K562 (cell line): ENCODE data around the gene FKBP2. TPM values are rescaled to one million over a fixed set of nuclear protein-coding genes. Genes with fewer than 3 reads are reported as not detected.
A peak's percentile ranks its signal among the peaks of the same experiment; 100 is the strongest.

Experiments used
- ADNP ChIP-seq: fragments of 200-800 bp; sonication (Bioruptor generic); IDR thresholded peaks from 2 replicates; pipeline ENCODE4 v1.6.1; 2016; ENCODE audit warnings: missing genetic modification characterization, missing compliant biosample characterization
- ARID1B ChIP-seq: fragments of 450-650 bp; IDR thresholded peaks from 2 replicates; pipeline ENCODE4 v1.6.1; 2016; ENCODE audit warnings: antibody characterized with exemption, mild to moderate bottlenecking, inconsistent platforms
- ARID2 ChIP-seq: fragments of 450-650 bp; IDR thresholded peaks from 2 replicates; pipeline ENCODE4 v1.6.1; 2017; ENCODE audit warnings: antibody characterized with exemption, mild to moderate bottlenecking
- BRF2 ChIP-seq: IDR thresholded peaks from 3 replicates; pipeline ENCODE4 v1.6.1; 2011; ENCODE audit warnings: borderline replicate concordance, mild to moderate bottlenecking; ENCODE audit not compliant: insufficient read length, insufficient read depth
- CSDE1 ChIP-seq, 2 experiments: fragments of 450-650 bp; IDR thresholded peaks; 2 replicates each; pipeline ENCODE4 v1.6.1; 2016; ENCODE audit warnings: mild to moderate bottlenecking in 1 of 2
- EHMT2 ChIP-seq: fragments of 450-650 bp; IDR thresholded peaks from 2 replicates; pipeline ENCODE4 v1.6.1; 2018; ENCODE audit warnings: antibody characterized with exemption
- ELK3 ChIP-seq: fragments of 450-650 bp; formaldehyde crosslinking; IDR thresholded peaks from 2 replicates; pipeline ENCODE4 v1.4.0; 2020; ENCODE audit warnings: mild to moderate bottlenecking
- ETV5 ChIP-seq: sonication (generic); formaldehyde crosslinking; IDR thresholded peaks from 2 replicates; pipeline ENCODE4 v1.4.0; 2020; ENCODE audit warnings: low read depth, mild to moderate bottlenecking, missing genetic modification reagents
- FOXK2 ChIP-seq, 2 experiments: fragments of 450-650 bp; IDR thresholded peaks in 1 of 2; conservative IDR thresholded peaks in 1 of 2; 2 replicates each; pipeline ENCODE4 v1.6.1; 2016; ENCODE audit warnings: low read depth in 2 of 2, mild to moderate bottlenecking in 1 of 2
- FOXP4 ChIP-seq: sonication (generic); formaldehyde crosslinking; IDR thresholded peaks from 2 replicates; pipeline ENCODE4 v1.8.0; 2022; ENCODE audit warnings: mild to moderate bottlenecking, missing genetic modification reagents, borderline replicate concordance
- HBP1 ChIP-seq: fragments of 450-650 bp; formaldehyde crosslinking; IDR thresholded peaks from 2 replicates; pipeline ENCODE4 v1.4.0; 2022; ENCODE audit warnings: missing genetic modification characterization
- HDAC6 ChIP-seq: IDR thresholded peaks from 2 replicates; pipeline ENCODE4 v1.6.1; 2012; ENCODE audit warnings: low read depth, mild to moderate bottlenecking, control low read depth, inconsistent platforms, low read length, moderate library complexity
- HNRNPL ChIP-seq: fragments of 200-400 bp; formaldehyde crosslinking; IDR thresholded peaks from 2 replicates; pipeline ENCODE4 v1.6.1; 2017; ENCODE audit warnings: low read depth, mild to moderate bottlenecking, low read length
- JUND ChIP-seq, 2 experiments: IDR thresholded peaks; 2 replicates in 1 of 2; 3 replicates in 1 of 2; pipeline ENCODE4 v1.6.1; 2011; ENCODE audit warnings: borderline replicate concordance in 2 of 2, low read depth in 2 of 2, low read length in 2 of 2, improper control_type of control experiment in 1 of 2, missing biosample characterization in 1 of 2, missing genetic modification characterization in 1 of 2, missing genetic modification reagents in 1 of 2
- MED1 ChIP-seq: sonication (generic); formaldehyde crosslinking; IDR thresholded peaks from 2 replicates; pipeline ENCODE4 v1.8.1; 2023; ENCODE audit warnings: missing genetic modification reagents, borderline replicate concordance
- NCOR1 ChIP-seq: fragments of 450-650 bp; IDR thresholded peaks from 2 replicates; pipeline ENCODE4 v1.6.1; 2016; ENCODE audit warnings: mild to moderate bottlenecking, moderate library complexity
- SAFB2 ChIP-seq: fragments of 200-400 bp; formaldehyde crosslinking; IDR thresholded peaks from 2 replicates; pipeline ENCODE4 v1.6.1; 2018; ENCODE audit warnings: borderline replicate concordance, low read length, low read depth, moderate library complexity; ENCODE audit not compliant: severe bottlenecking
- SNIP1 ChIP-seq: fragments of 450-650 bp; IDR thresholded peaks from 2 replicates; pipeline ENCODE4 v1.7.1; 2017; ENCODE audit warnings: low read depth, mild to moderate bottlenecking
- TAL1 ChIP-seq: fragments of 450-650 bp; IDR thresholded peaks from 2 replicates; pipeline ENCODE4 v1.6.1; 2016; ENCODE audit warnings: mild to moderate bottlenecking
- THAP7 ChIP-seq: fragments of 250-450 bp; sonication (Bioruptor Pico); IDR thresholded peaks from 2 replicates; pipeline ENCODE4 v1.5.0; 2021
- TSC22D4 ChIP-seq: fragments of 450-650 bp; IDR thresholded peaks from 2 replicates; pipeline ENCODE4 v1.6.1; 2016; ENCODE audit warnings: missing genetic modification characterization, missing biosample characterization, control low read depth
- ZNF217 ChIP-seq: sonication (generic); formaldehyde crosslinking; IDR thresholded peaks from 2 replicates; pipeline ENCODE4 v1.8.0; 2022; ENCODE audit warnings: mild to moderate bottlenecking, missing genetic modification reagents
- ZNF507 ChIP-seq: conservative IDR thresholded peaks from 2 replicates; pipeline ENCODE4 v1.6.1; 2017; ENCODE audit warnings: missing genetic modification characterization, missing compliant biosample characterization
- polyA plus RNA-seq, 8 experiments: library from polyadenylated mRNA; depleted of rRNA in 4 of 8; stranded (reverse) in 5 of 8; unstranded in 3 of 8; fragments of >200 nt; fragmentation: Nextera tagmentation in 2 of 8; fragmentation: Illumina TruSeq in 1 of 8; extraction: Ambion mirVana in 2 of 8; extraction: Trizol in 1 of 8; gene quantifications; 2 replicates each; pipeline versions ENCODE4 v1.2.1 to v1.2.3, GENCODE V29; 2011 to 2014; ENCODE audit warnings: inconsistent platforms in 1 of 8, missing spikeins in 1 of 8
- total RNA-seq, 7 experiments: library from RNA; depleted of rRNA in 6 of 7; stranded (reverse); fragments of >200 nt in 6 of 7; fragmentation: Illumina TruSeq in 2 of 7; extraction: Trizol in 2 of 7; gene quantifications; 2 replicates each; pipeline versions ENCODE4 v1.2.1 to v1.2.3, GENCODE V29; 2011 to 2021; ENCODE audit warnings: low replicate concordance in 1 of 7

Gene FKBP2
- total and polyA plus RNA-seq, 9 of the 15 experiments (the other 6 are each of a cell fraction or from before 2014, with no cell fraction given): 3.5 to 151 (median 58.1) TPM

- TF ChIP-seq ARID1B (no peak), JUND (IDR thresholded peaks at IDR 0.05; ENCODE audit: borderline replicate concordance, low read depth, low read length) (no peak), JUND (tag; IDR thresholded peaks at IDR 0.05; ENCODE audit: borderline replicate concordance, low read depth, low read length) (no peak), FOXK2 (conservative IDR thresholded peaks at IDR 0.05 in 1 of 2, IDR thresholded peaks at IDR 0.05 in 1 of 2; ENCODE audit: low read depth in 2 of 2) (no peak), THAP7 (CRISPR knock-in tag) (no peak), SAFB2 (no peak), TSC22D4 (no peak), CSDE1 (IDR thresholded peaks at IDR 0.05) (no peak), ETV5 (CRISPR knock-in tag) (no peak), HDAC6 (no peak), SNIP1 (no peak), NCOR1 (no peak), ZNF217 (CRISPR knock-in tag) (no peak), ARID2 (no peak), ELK3 (CRISPR knock-in tag) (no peak), MED1 (no peak), EHMT2 (no peak), HNRNPL (peak; percentile 46; the same call in 1 of the 2 replicates), ZNF507 (no peak), FOXP4 (no peak), BRF2 (no peak), TAL1 (no peak), ADNP (tag) (no peak), HBP1 (CRISPR knock-in tag) (no peak)
These were observed 6.8 kb upstream of the FKBP2 start, which contains the start of gene VEGFB (continued) for GRCh38 chr11:64233913-64234586.
